HepG2 (cell line): ENCODE data around the gene SLC9A4. TPM values are rescaled to one million over a fixed set of nuclear protein-coding genes. Genes with fewer than 3 reads are reported as not detected.

Source experiments
- ATAC-seq: fragments of 200-7000 bp; cut with Tn5 transposase; 3 replicates; pipeline ENCODE4 v1.9.1; 2020; ENCODE audit warnings: mild to moderate bottlenecking, moderate library complexity
- BruUV-seq: library from RNA; stranded (reverse); fragments of 400-500 nt; replicated peaks from 2 replicates; lab custom pipeline; 2021; lab: Mats Ljungman, UMichigan
- CTCF ChIA-PET: fragments of 300-600 bp; formaldehyde crosslinking; extraction: SDS; loops from one replicate; lab custom pipeline; 2021; ENCODE audit warnings: low total read pairs, inconsistent platforms, low intra/inter-chr PET ratio; lab: Yijun Ruan, JAX
- POLR2A ChIA-PET: fragments of 350-600 bp; sonication (Branson Sonifier 250); formaldehyde crosslinking; loops from one replicate; lab custom pipeline; 2020; ENCODE audit warnings: antibody characterized with exemption, inconsistent platforms; lab: Yijun Ruan, JAX
- DNase-seq: peaks from one replicate; pipeline ENCODE4 v3.0.0-alpha.2; 2015; ENCODE audit warnings: low spot score
- FAIRE-seq: peaks from 3 replicates; lab custom pipeline; 2011; peaks lifted over from hg19 to GRCh38; lab: Jason Lieb, UNC
- H2AFZ ChIP-seq: one replicate; pipeline ENCODE4 v1.6.1; 2011; ENCODE audit warnings: low read length, inconsistent platforms
- H3K27ac ChIP-seq: fragments of 300-600 bp; 3 replicates; pipeline ENCODE4 v1.8.0; 2011; ENCODE audit warnings: mixed run types, mild to moderate bottlenecking, mixed read lengths, low read length, inconsistent platforms; ENCODE audit not compliant: insufficient read depth; ENCODE audit errors: extremely low read length
- H3K27me3 ChIP-seq, 2 experiments: fragments of 200-600 bp in 1 of 2; 2 replicates in 1 of 2; 3 replicates in 1 of 2; pipeline versions ENCODE4 v1.6.0 to v1.8.0; 2011; ENCODE audit warnings: low read length in 2 of 2, mild to moderate bottlenecking in 2 of 2, moderate library complexity in 2 of 2, inconsistent platforms in 1 of 2; ENCODE audit not compliant: insufficient read depth in 2 of 2, control insufficient read depth in 1 of 2
- H3K36me3 ChIP-seq, 2 experiments: fragments of 200-600 bp in 1 of 2; replicated peaks in 1 of 2; 2 replicates in 1 of 2; 3 replicates in 1 of 2; pipeline versions ENCODE4 v1.5.1 to v1.8.0; 2011; ENCODE audit warnings: low read length in 2 of 2, inconsistent platforms in 1 of 2; ENCODE audit not compliant: insufficient read depth in 2 of 2, control insufficient read depth in 1 of 2
- H3K4me1 ChIP-seq: 2 replicates; pipeline ENCODE4 v1.5.1; 2012; ENCODE audit warnings: low read length, inconsistent platforms; ENCODE audit not compliant: insufficient read depth
- H3K4me2 ChIP-seq: 2 replicates; pipeline ENCODE4 v1.6.0; 2011; ENCODE audit warnings: low read depth, low read length, inconsistent platforms
- H3K4me3 ChIP-seq, 3 experiments: fragments of 200-600 bp in 1 of 3; sonication (generic), shearing (Covaris generic) in 1 of 3; replicated peaks in 1 of 3; 2 replicates each; pipeline ENCODE4 v1.5.1; 2011 to 2016; ENCODE audit warnings: low read length in 3 of 3, inconsistent platforms in 2 of 3, low read depth in 2 of 3, mild to moderate bottlenecking in 2 of 3, control low read depth in 1 of 3, mixed read lengths in 1 of 3; ENCODE audit not compliant: insufficient read depth in 1 of 3
- H3K79me2 ChIP-seq: one replicate; pipeline ENCODE4 v1.6.1; 2011; ENCODE audit warnings: low read length, inconsistent platforms; ENCODE audit not compliant: insufficient read depth
- H3K9ac ChIP-seq: 2 replicates; pipeline ENCODE4 v1.6.0; 2011; ENCODE audit warnings: mild to moderate bottlenecking, low read depth, low read length, inconsistent platforms; ENCODE audit not compliant: insufficient read depth
- H3K9me3 ChIP-seq: 2 replicates; pipeline ENCODE4 v1.5.1; 2012; ENCODE audit warnings: mild to moderate bottlenecking, low read length
- H4K20me1 ChIP-seq: 2 replicates; pipeline ENCODE4 v1.6.0; 2011; ENCODE audit warnings: inconsistent platforms, mild to moderate bottlenecking, low read length, moderate library complexity; ENCODE audit not compliant: insufficient read depth
- DNMT1 ChIP-seq: sonication (generic); formaldehyde crosslinking; IDR thresholded peaks from 2 replicates; pipeline ENCODE4 v1.5.1; 2020; ENCODE audit warnings: mild to moderate bottlenecking, missing genetic modification reagents
- FOXK1 ChIP-seq: sonication (generic); formaldehyde crosslinking; IDR thresholded peaks from 2 replicates; pipeline ENCODE4 v1.4.0; 2020; ENCODE audit warnings: low read depth, missing genetic modification reagents, borderline replicate concordance
- HCFC1 ChIP-seq: fragments of 150-350 bp; IDR thresholded peaks from 2 replicates; pipeline ENCODE4 v1.6.1; 2014; ENCODE audit warnings: low read depth, low read length
- TBP ChIP-seq: sonication (generic); formaldehyde crosslinking; IDR thresholded peaks from 2 replicates; pipeline ENCODE4 v1.5.0; 2020; ENCODE audit warnings: missing genetic modification reagents
- ZNF138 ChIP-seq: sonication (generic); formaldehyde crosslinking; IDR thresholded peaks from 2 replicates; pipeline ENCODE4 v1.5.0; 2020; ENCODE audit warnings: mild to moderate bottlenecking, low read depth, missing genetic modification reagents
- ZNF335 ChIP-seq: sonication (generic); formaldehyde crosslinking; IDR thresholded peaks from 2 replicates; pipeline ENCODE4 v1.4.0; 2020; ENCODE audit warnings: missing genetic modification reagents
- ZNF558 ChIP-seq: sonication (generic); formaldehyde crosslinking; IDR thresholded peaks from 2 replicates; pipeline ENCODE4 v1.9.0; 2022; ENCODE audit warnings: mild to moderate bottlenecking, missing genetic modification reagents, borderline replicate concordance
- ZNF577 ChIP-seq: sonication (generic); formaldehyde crosslinking; IDR thresholded peaks from 2 replicates; pipeline ENCODE4 v1.4.0; 2020; ENCODE audit warnings: mild to moderate bottlenecking, low read depth, missing genetic modification reagents, borderline replicate concordance
- WGBS: methylation state at CpG from one replicate; pipeline ENCODE4 v1.1.6; 2017; ENCODE audit warnings: low lambda C conversion rate; 5-methylcytosine and 5-hydroxymethylcytosine counted together
- in situ Hi-C: cut with HindIII; loops from 2 replicates; pipeline ENCODE4 v1.10.0; 2017; ENCODE audit warnings: low pct_unique_long_range_greater_than_20kb; ENCODE audit not compliant: extremely low pct_ligation_motif_present
- intact Hi-C: fragments of 100-400 bp; cut with micrococcal nuclease; formaldehyde crosslinking; loops from one replicate; pipeline ENCODE4 v1.10.0; 2022; ENCODE audit not compliant: unreplicated experiment
- polyA plus RNA-seq, 8 experiments: library from polyadenylated mRNA; depleted of rRNA in 3 of 8; stranded (reverse) in 7 of 8; unstranded in 1 of 8; fragments of >200 nt; fragmentation: Illumina TruSeq in 4 of 8; extraction: Trizol in 4 of 8; gene quantifications; 2 replicates each; pipeline versions ENCODE4 v1.2.1 to v1.2.3, GENCODE V29; 2011 to 2016; ENCODE audit warnings: low read depth in 4 of 8, missing spikeins in 1 of 8, mixed read lengths in 1 of 8; ENCODE audit not compliant: insufficient read depth in 1 of 8
- total RNA-seq, 5 experiments: library from RNA; depleted of rRNA; stranded (reverse); fragments of >200 nt; fragmentation: Illumina TruSeq; extraction: Trizol; gene quantifications; 2 replicates each; pipeline ENCODE4 v1.2.3, GENCODE V29; 2016; ENCODE audit warnings: low read depth in 1 of 5
- TF ChIP-seq, protein P1 (sequence below): IDR thresholded peaks from 2 replicates; pipeline ENCODE4 v1.6.1; 2018; ENCODE audit warnings: missing genetic modification reagents, mild to moderate bottlenecking, missing compliant biosample characterization

SLC9A4 gene
- total and polyA plus RNA-seq, 2 of the 13 experiments (the other 11 are each of a cell fraction or from before 2014, with no cell fraction given) = not detected

DNA sequence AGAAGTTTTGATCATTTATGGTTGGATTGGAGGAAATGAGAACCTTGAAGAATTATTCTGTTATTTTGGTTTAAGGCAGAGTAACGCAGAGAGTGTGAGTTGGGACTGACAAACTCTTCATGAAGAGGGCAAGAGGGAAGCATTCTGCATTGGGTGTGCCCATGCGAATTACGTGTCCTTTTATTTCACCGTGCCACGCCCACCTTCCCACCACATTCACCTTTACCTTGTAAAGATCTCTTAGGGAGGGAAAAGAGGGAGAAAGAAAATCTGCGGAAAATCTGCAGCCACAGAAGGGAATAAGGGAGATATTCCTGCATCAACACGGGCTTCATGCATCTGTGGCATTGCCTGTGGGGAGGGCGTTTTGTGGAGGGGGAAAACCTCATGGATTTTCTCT lies 31.8 kb downstream of the SLC9A4 start:
- in situ Hi-C loops (no loop called here), intact Hi-C loops (no loop called here)
- Histone ChIP-seq H3K27ac (no peak overlapping the region), H4K20me1 (no peaks in the 10 kb centered on the region), H3K79me2 (no peaks in the 10 kb centered on the region), H2AFZ (no peak overlapping the region), H3K4me1 (no peaks in the 10 kb centered on the region), H3K9me3 (no peaks in the 10 kb centered on the region), H3K9ac (no peak overlapping the region), H3K27me3 (peaks cover 0 to 8% of the 10 kb centered on the region in 2 experiments; a peak in 2 of 5 replicates), H3K4me3 (no peak overlapping the region), H3K4me2 (no peak overlapping the region), H3K36me3 (no peaks in the 10 kb centered on the region)
- BruUV-seq = no TSS peak
- CTCF ChIA-PET = no interaction called here
- FAIRE-seq (no peak), DNase-seq (no peak), ATAC-seq (no peak)
- 30% methylated on average over 8 of the region's 8 CpGs for WGBS
- POLR2A ChIA-PET = no interaction called here
- TF ChIP-seq FOXK1 (CRISPR knock-in tag) (no peak), DNMT1 (CRISPR knock-in tag) (no peak), ZNF335 (CRISPR knock-in tag) (no peak), HCFC1 (no peak), ZNF558 (CRISPR knock-in tag) (no peak), TBP (CRISPR knock-in tag) (no peak), ZNF138 (CRISPR knock-in tag) (no peak), ZNF577 (CRISPR knock-in tag) (no peak)
- TF ChIP-seq, protein P1, sequence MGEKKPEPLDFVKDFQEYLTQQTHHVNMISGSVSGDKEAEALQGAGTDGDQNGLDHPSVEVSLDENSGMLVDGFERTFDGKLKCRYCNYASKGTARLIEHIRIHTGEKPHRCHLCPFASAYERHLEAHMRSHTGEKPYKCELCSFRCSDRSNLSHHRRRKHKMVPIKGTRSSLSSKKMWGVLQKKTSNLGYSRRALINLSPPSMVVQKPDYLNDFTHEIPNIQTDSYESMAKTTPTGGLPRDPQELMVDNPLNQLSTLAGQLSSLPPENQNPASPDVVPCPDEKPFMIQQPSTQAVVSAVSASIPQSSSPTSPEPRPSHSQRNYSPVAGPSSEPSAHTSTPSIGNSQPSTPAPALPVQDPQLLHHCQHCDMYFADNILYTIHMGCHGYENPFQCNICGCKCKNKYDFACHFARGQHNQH = no peak
